Measurements from ENCODE around the gene SENP1.

SENP1 gene

DNA sequence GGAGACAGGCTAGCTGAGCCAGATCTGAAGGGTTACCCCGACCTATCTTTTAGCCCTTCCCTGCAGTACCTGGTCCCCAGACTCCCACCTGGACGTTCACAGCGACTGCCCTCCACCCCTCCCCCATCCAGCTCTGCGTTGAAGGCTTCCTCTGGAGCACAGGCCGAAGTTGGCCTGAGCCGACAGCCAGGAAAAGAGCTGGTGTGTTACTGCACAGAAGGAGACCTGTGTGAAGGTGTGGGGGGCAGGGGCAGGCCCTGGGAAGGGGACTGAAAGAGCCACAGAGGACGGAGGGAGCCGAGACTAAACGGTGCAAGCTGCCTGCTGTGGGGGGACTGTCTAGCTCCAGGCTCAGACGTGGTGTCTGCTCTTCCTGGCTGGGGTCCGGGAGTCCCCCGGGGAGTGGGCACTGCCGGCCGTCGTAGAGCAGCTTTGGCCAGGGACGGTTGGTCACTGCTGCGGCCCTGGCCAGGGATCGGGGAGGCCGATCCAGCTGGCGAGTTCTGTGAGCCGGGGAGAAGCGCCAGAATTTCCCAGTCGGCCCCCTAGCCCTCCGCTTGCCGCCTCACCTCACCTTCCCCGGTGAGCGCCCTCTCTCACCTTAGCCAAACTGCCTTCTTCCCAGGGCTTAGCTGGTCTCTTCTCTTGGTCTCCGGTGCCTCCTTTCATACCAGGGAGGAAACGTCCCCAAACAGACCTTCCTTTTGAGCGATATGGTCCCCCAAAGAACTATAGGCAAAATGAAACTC is 100.7 kb downstream of the SENP1 start:
- Histone ChIP-seq H3K27ac (no peak overlapping the region), H3K9ac (no peak overlapping the region), H3K4me2 (no peak overlapping the region), H4K20me1 (ENCODE audit: insufficient read depth) (no peaks in the 10 kb centered on the region), H3K79me2 (ENCODE audit: insufficient read depth, low read depth) (no peaks in the 10 kb centered on the region), H3K4me3 (IDR thresholded peaks at IDR 0.05; ENCODE audit: insufficient read depth, low read depth, low read length) (no peak overlapping the region), H3K36me3 (ENCODE audit: insufficient read depth) (no peaks in the 10 kb centered on the region), H2AFZ (ENCODE audit: low read depth) (no peak overlapping the region), H3K27me3 (ENCODE audit: insufficient read depth, low read depth) (peaks cover 33% of the 10 kb centered on the region), H3K4me1 (ENCODE audit: low read depth, poor library complexity, severe bottlenecking) (no peaks in the 10 kb centered on the region)
- TF ChIP-seq, protein P1, sequence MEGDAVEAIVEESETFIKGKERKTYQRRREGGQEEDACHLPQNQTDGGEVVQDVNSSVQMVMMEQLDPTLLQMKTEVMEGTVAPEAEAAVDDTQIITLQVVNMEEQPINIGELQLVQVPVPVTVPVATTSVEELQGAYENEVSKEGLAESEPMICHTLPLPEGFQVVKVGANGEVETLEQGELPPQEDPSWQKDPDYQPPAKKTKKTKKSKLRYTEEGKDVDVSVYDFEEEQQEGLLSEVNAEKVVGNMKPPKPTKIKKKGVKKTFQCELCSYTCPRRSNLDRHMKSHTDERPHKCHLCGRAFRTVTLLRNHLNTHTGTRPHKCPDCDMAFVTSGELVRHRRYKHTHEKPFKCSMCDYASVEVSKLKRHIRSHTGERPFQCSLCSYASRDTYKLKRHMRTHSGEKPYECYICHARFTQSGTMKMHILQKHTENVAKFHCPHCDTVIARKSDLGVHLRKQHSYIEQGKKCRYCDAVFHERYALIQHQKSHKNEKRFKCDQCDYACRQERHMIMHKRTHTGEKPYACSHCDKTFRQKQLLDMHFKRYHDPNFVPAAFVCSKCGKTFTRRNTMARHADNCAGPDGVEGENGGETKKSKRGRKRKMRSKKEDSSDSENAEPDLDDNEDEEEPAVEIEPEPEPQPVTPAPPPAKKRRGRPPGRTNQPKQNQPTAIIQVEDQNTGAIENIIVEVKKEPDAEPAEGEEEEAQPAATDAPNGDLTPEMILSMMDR (conservative IDR thresholded peaks at IDR 0.05; ENCODE audit: low read depth, low read length) = no peak

DNA sequence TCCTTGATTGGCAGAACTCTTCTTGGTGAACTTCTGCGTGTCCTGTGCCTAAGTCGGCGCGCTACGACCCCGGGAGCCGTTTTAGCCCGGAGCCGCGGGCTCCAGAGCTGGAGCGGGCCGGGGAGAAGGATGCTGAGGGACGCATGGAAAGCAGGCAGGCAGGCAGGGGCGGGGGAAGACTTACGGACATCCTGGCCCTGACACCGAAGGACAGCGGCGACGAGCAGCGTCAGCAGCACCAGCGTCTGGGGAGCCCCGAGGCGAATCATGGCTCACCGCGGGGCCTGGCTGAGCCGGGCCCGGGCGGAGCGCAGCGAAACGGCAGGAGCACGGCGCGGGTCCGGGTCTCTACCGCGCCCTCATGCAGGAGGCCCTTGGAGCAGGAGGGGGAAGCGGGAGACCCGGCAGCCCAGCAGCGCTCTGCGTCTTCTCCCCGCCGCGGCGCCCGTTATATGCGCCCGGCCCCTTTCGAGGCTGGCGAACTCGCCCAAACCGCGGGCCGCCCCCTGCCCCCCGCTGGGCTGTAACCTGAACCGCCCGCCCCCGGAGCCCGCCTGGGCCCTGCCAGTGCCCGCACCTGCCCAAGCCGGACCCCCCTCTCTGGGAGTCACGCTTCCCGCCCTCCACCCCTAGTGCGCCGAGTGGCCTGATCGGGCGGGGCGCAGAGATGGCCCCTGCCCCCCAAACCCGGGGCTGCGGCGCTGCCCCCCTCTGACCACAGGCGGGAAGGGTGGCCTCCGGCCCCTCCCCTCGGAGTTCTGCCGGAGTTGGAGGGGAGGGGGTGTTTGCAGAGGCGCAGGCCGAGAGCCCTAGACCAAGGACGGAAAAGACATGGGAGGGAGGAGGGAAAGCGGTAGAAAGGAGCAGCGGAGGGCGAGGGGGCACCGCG is 101.6 kb downstream of the SENP1 start, which contains the start of gene COL2A1:
TSS of gene COL2A1 (minus strand) at position 424 of the 889 bp plus-strand sequence. CDS start at position 269, 155 bp downstream.
- Histone ChIP-seq H3K27ac (no peak within 1 kb of the TSS), H3K79me2 (ENCODE audit: insufficient read depth, low read depth) (no peaks in the 10 kb centered on the region), H4K20me1 (ENCODE audit: insufficient read depth) (no peaks in the 10 kb centered on the region), H3K4me1 (ENCODE audit: low read depth, poor library complexity, severe bottlenecking) (no peaks in the 10 kb centered on the region), H3K4me3 (IDR thresholded peaks at IDR 0.05; ENCODE audit: insufficient read depth, low read depth, low read length) (no peak within 1 kb of the TSS), H3K4me2 (no peak within 1 kb of the TSS), H2AFZ (ENCODE audit: low read depth) (no peak within 1 kb of the TSS), H3K36me3 (ENCODE audit: insufficient read depth) (no peaks in the 10 kb centered on the region), H3K9ac (no peak within 1 kb of the TSS), H3K27me3 (ENCODE audit: insufficient read depth, low read depth) (peaks cover 39% of the 10 kb centered on the region)
- TF ChIP-seq, protein P1 (conservative IDR thresholded peaks at IDR 0.05; ENCODE audit: low read depth, low read length) = no peak

DNA sequence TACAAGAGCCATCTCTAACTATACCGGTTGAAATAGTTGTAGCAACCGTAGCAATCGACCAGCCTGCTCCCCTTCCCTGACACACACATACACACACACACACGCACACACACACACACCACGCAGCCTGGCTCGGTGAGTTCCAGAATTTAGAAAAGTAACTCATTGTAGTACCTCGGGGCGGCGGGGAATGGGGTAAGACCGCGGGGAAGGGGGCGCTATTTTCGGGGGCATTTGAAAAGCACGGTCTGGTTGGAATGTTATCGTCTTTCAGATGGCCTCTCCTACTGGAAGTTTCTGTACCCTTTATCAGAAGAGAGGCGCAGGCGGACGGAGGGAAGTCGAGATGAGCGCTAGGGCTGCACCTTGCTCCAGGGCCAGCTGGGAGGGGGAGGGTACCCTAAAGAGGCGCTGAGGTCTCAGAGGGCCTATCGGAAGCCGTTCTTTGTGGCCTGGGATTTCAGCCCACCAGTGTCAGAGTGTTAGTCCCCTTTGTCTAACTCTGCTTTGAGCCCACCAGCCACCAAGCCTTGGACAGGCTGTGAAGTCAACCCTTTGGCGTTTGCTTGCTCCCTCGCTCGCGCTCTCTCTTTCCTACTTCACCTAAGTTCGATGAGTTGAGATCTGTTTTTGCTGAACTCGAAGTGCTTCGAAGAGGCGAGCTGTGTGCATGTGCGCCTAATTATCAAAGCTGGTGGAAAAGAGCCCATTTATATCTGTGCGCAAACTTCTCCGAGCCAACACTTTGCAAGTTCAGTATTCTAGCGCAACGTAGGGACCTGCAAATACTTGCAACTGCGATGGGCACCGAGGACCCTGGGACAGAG is 102.4 kb downstream of the SENP1 start:
- peaks cover 39% of the 10 kb centered on the region for H3K27me3 ChIP-seq (ENCODE audit: insufficient read depth, low read depth)
- no peak overlapping the region for H3K4me2 ChIP-seq
- H3K4me1 ChIP-seq (ENCODE audit: low read depth, poor library complexity, severe bottlenecking) = no peaks in the 10 kb centered on the region
- no peaks in the 10 kb centered on the region for H3K79me2 ChIP-seq (ENCODE audit: insufficient read depth, low read depth)
- H3K27ac ChIP-seq = no peak overlapping the region
- H4K20me1 ChIP-seq (ENCODE audit: insufficient read depth) = no peaks in the 10 kb centered on the region
- H3K4me3 ChIP-seq (IDR thresholded peaks at IDR 0.05; ENCODE audit: insufficient read depth, low read depth, low read length) = no peak overlapping the region
- H2AFZ ChIP-seq (ENCODE audit: low read depth) = no peak overlapping the region
- H3K36me3 ChIP-seq (ENCODE audit: insufficient read depth) = no peaks in the 10 kb centered on the region
- H3K9ac ChIP-seq = no peak overlapping the region
- TF ChIP-seq, protein P1 (conservative IDR thresholded peaks at IDR 0.05; ENCODE audit: low read depth, low read length) = no peak

DNA sequence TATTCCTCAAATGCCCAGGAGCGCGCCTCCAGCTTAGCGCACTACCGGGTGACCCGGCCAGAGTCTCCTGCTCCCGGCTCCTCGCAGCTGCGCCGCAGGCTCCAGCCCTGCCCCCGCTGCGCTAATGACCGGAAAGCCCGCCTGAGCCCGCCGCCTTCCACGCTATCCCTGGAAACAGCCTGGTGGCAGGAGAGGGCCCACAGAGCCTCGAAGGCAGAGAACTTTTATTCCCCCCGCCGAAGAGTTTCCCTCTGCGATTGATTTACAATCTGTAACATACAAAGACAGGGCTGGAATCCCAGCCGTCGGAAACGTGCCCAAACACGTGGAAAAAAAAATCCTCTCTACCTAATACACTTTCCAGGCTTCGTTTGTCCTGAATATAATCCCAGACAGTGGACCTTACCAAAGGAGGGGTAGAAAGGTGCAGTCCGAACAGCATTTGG is 103.1 kb downstream of the SENP1 start:
- H3K27ac ChIP-seq = no peak overlapping the region
- H3K4me3 ChIP-seq (IDR thresholded peaks at IDR 0.05; ENCODE audit: insufficient read depth, low read depth, low read length) = no peak overlapping the region
- H3K4me2 ChIP-seq = no peak overlapping the region
- H3K4me1 ChIP-seq (ENCODE audit: low read depth, poor library complexity, severe bottlenecking) = no peaks in the 10 kb centered on the region
- H4K20me1 ChIP-seq (ENCODE audit: insufficient read depth) = no peaks in the 10 kb centered on the region
- H3K27me3 ChIP-seq (ENCODE audit: insufficient read depth, low read depth) = peaks cover 39% of the 10 kb centered on the region
- TF ChIP-seq, protein P1 (conservative IDR thresholded peaks at IDR 0.05; ENCODE audit: low read depth, low read length) = no peak
- H2AFZ ChIP-seq (ENCODE audit: low read depth) = no peak overlapping the region
- H3K79me2 ChIP-seq (ENCODE audit: insufficient read depth, low read depth) = no peaks in the 10 kb centered on the region
- H3K36me3 ChIP-seq (ENCODE audit: insufficient read depth) = no peaks in the 10 kb centered on the region
- no peak overlapping the region for H3K9ac ChIP-seq
